WTC11 (cell line): Measurements from ENCODE around the gene CFAP92. TPM values are rescaled to one million over a fixed set of nuclear protein-coding genes. Genes with fewer than 3 reads are reported as not detected.

Experiments
- ATAC-seq: fragments of 200-7000 bp; cut with Tn5 transposase; 2 replicates; pipeline ENCODE4 v1.10.0; 2021; ENCODE audit warnings: mild to moderate bottlenecking, moderate library complexity
- CTCF ChIA-PET: fragments of 300-600 bp; sonication (Branson Sonifier 250); formaldehyde crosslinking; loops from one replicate; lab custom pipeline; 2021; ENCODE audit warnings: antibody characterized with exemption; lab: Charles Lee
- POLR2A ChIA-PET: fragments of 350-600 bp; sonication (Branson Sonifier 250); formaldehyde crosslinking; loops from one replicate; lab custom pipeline; 2021; ENCODE audit warnings: antibody characterized with exemption; lab: Charles Lee
- DNase-seq: peaks from one replicate; pipeline ENCODE4 v3.0.0; 2021; ENCODE audit warnings: low spot score
- H3K27ac Mint-ChIP-seq: 2 replicates; pipeline ENCODE4 v1.8.0; 2021; ENCODE audit warnings: mixed read lengths
- H3K27me3 Mint-ChIP-seq: 2 replicates; pipeline ENCODE4 v1.8.0; 2021; ENCODE audit warnings: low read depth, mild to moderate bottlenecking, moderate library complexity, mixed read lengths
- H3K36me3 Mint-ChIP-seq: 2 replicates; pipeline ENCODE4 v1.8.0; 2021; ENCODE audit warnings: mixed read lengths
- H3K4me1 Mint-ChIP-seq: 2 replicates; pipeline ENCODE4 v1.8.0; 2022; ENCODE audit warnings: mixed read lengths
- H3K4me3 Mint-ChIP-seq: 2 replicates; pipeline ENCODE4 v1.8.0; 2021; ENCODE audit warnings: mild to moderate bottlenecking, moderate library complexity, mixed read lengths
- H3K9me3 Mint-ChIP-seq: 2 replicates; pipeline ENCODE4 v1.8.0; 2021; ENCODE audit warnings: mixed read lengths
- FOXP1 ChIP-seq: sonication (generic); formaldehyde crosslinking; IDR thresholded peaks from 2 replicates; pipeline ENCODE4 v1.8.0; 2022; ENCODE audit warnings: missing genetic modification reagents, mild to moderate bottlenecking, moderate library complexity, borderline replicate concordance
- FOXP4 ChIP-seq: sonication (generic); formaldehyde crosslinking; IDR thresholded peaks from 2 replicates; pipeline ENCODE4 v1.8.0; 2022; ENCODE audit warnings: mild to moderate bottlenecking, missing genetic modification reagents
- GRHL2 ChIP-seq: fragments of 250-450 bp; sonication (Bioruptor Pico); IDR thresholded peaks from 2 replicates; pipeline ENCODE4 v1.8.0; 2022; ENCODE audit warnings: mild to moderate bottlenecking, moderate library complexity; ENCODE audit not compliant: insufficient replicate concordance, severe bottlenecking
- HMGA2 ChIP-seq: fragments of 250-450 bp; sonication (Bioruptor Pico); IDR thresholded peaks from 2 replicates; pipeline ENCODE4 v1.4.0; 2021; ENCODE audit warnings: mild to moderate bottlenecking, moderate library complexity
- JAZF1 ChIP-seq: fragments of 250-450 bp; sonication (Bioruptor Pico); IDR thresholded peaks from 2 replicates; pipeline ENCODE4 v1.9.0; 2021; ENCODE audit warnings: moderate library complexity, mild to moderate bottlenecking, inconsistent platforms
- NFE2L1 ChIP-seq: sonication (generic); formaldehyde crosslinking; IDR thresholded peaks from 2 replicates; pipeline ENCODE4 v1.8.1; 2023; ENCODE audit warnings: missing genetic modification reagents
- USF1 ChIP-seq: sonication (generic); formaldehyde crosslinking; IDR thresholded peaks from 2 replicates; pipeline ENCODE4 v1.8.0; 2022; ENCODE audit warnings: mild to moderate bottlenecking, missing genetic modification reagents
- ZMAT4 ChIP-seq: fragments of 250-450 bp; sonication (Bioruptor Pico); IDR thresholded peaks from 2 replicates; pipeline ENCODE4 v1.9.0; 2021; ENCODE audit warnings: mild to moderate bottlenecking
- total RNA-seq: library from RNA; stranded (reverse); gene quantifications from 3 replicates; pipeline ENCODE4 v1.2.3, GENCODE V29; 2021
- TF ChIP-seq, protein P1 (sequence below): sonication (generic); formaldehyde crosslinking; conservative IDR thresholded peaks from 2 replicates; pipeline ENCODE4 v1.8.1; 2022; ENCODE audit warnings: mild to moderate bottlenecking, missing genetic modification reagents
- TF ChIP-seq, protein P2 (sequence below): sonication (generic); formaldehyde crosslinking; IDR thresholded peaks from 2 replicates; pipeline ENCODE4 v1.8.1; 2022; ENCODE audit warnings: mild to moderate bottlenecking, missing genetic modification reagents, moderate library complexity, borderline replicate concordance
- TF ChIP-seq, protein P3 (sequence below): sonication (generic); formaldehyde crosslinking; IDR thresholded peaks from 2 replicates; pipeline ENCODE4 v1.8.0; 2022; ENCODE audit warnings: mild to moderate bottlenecking, missing genetic modification reagents

CFAP92 gene
- total RNA-seq, 1 experiment from 2014 or later: 2.9 TPM

GRCh38 chr3:128987302-128988100, 6.4 kb downstream of the CFAP92 start:
- H3K9me3 Mint-ChIP-seq: no peaks in the 10 kb centered on the region
- CTCF ChIA-PET: interaction anchor here (7.3 kb wide), 1 partner anchor 17 kb away, joined by 38 read pairs; no protein-coding TSS in a partner anchor

GRCh38 chr3:128984596-128984995, 9.3 kb downstream of the CFAP92 start:
- Mint-ChIP-seq H3K4me1 (peaks cover 7% of the 10 kb centered on the region), H3K4me3 (no peak overlapping the region), H3K9me3 (no peaks in the 10 kb centered on the region), H3K27me3 (peaks cover 2% of the 10 kb centered on the region; the same call in 1 of the 2 replicates), H3K27ac (no peak overlapping the region), H3K36me3 (no peaks in the 10 kb centered on the region)
- TF ChIP-seq USF1 (CRISPR knock-in tag) (no peak), ZMAT4 (CRISPR knock-in tag) (no peak), FOXP4 (no peak)
- TF ChIP-seq, protein P1, sequence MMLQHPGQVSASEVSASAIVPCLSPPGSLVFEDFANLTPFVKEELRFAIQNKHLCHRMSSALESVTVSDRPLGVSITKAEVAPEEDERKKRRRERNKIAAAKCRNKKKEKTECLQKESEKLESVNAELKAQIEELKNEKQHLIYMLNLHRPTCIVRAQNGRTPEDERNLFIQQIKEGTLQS (CRISPR knock-in tag): no peak
- TF ChIP-seq, protein P2, sequence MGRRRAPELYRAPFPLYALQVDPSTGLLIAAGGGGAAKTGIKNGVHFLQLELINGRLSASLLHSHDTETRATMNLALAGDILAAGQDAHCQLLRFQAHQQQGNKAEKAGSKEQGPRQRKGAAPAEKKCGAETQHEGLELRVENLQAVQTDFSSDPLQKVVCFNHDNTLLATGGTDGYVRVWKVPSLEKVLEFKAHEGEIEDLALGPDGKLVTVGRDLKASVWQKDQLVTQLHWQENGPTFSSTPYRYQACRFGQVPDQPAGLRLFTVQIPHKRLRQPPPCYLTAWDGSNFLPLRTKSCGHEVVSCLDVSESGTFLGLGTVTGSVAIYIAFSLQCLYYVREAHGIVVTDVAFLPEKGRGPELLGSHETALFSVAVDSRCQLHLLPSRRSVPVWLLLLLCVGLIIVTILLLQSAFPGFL: no peak
- no peak for ATAC-seq
- POLR2A ChIA-PET: no interaction called here
- CTCF ChIA-PET: interaction anchor here (1.1 to 7.3 kb wide), 2 partner anchors 14 kb away, joined by 4 to 38 read pairs; no protein-coding TSS in a partner anchor
- DNase-seq: no peak

More at GRCh38 chr3:128987302-128988100, 6.4 kb downstream of the CFAP92 start:
- DNase-seq: no peak
- no peak overlapping the region for H3K4me3 Mint-ChIP-seq
- TF ChIP-seq FOXP1 (CRISPR knock-in tag): no peak
- peaks cover 7% of the 10 kb centered on the region for H3K4me1 Mint-ChIP-seq
- no peak overlapping the region for H3K27ac Mint-ChIP-seq
- no peaks in the 10 kb centered on the region for H3K36me3 Mint-ChIP-seq
- POLR2A ChIA-PET: no interaction called here
- ATAC-seq: no peak
- peaks cover 17% of the 10 kb centered on the region for H3K27me3 Mint-ChIP-seq

DNA sequence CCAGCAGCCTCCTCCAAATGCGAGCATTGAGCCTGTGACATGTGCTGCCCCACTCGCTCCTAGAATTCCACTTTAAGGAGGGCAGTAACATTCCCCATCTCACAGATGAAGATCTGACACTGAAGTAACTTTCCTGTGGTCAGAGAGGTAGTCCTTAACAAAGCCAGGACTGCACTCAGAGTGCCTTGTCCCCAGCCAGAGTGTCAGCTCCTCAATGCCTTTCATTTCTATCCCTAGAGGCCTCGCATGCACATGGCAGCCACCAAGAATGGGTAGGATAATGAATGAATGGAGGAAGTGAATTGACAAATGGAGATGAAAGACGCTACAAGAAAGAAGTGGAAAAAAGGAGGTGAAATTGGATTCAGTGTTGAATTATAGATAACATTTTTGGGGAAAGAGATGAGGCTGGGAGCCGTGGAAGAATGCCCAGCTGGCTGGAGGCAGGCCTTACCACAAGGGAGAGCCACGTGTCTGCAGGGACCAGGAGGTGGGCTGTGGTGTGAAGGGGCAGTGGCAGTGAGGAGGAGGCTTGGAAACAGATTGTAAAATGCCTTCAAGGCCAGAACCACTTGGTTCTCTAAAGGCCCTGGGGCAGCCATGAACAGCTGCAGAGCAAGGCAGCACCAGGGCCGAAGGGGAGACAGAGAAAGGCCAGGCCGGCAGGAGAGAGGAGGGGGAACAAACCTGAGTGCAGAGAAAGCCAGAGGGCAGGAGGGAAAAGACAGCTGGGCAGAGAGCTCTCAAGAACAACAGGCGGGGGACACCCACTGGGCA, 10.4 kb downstream of the CFAP92 start:
- ChIA-PET CTCF (interaction anchor here (1.1 to 7.3 kb wide), 4 partner anchors 10 to 70 kb away, joined by 4 to 38 read pairs (median 8); partner anchors contain the start of gene CFAP92), POLR2A (no interaction called here)
- ATAC-seq (peak; percentile 34; the same call in 1 of the 2 replicates), DNase-seq (no peak)
- Mint-ChIP-seq H3K9me3 (no peaks in the 10 kb centered on the region), H3K27ac (peak overlapping the region; percentile 2; the same call in 1 of the 2 replicates), H3K27me3 (peaks cover 2% of the 10 kb centered on the region; the same call in 1 of the 2 replicates), H3K4me1 (peaks cover 7% of the 10 kb centered on the region), H3K36me3 (no peaks in the 10 kb centered on the region), H3K4me3 (no peak overlapping the region)
- TF ChIP-seq, protein P1 (CRISPR knock-in tag): no peak
- TF ChIP-seq NFE2L1 (CRISPR knock-in tag): no peak

GRCh38 chr3:128975276-128975675, 18.6 kb downstream of the CFAP92 start:
- Mint-ChIP-seq H3K27me3 (no peaks in the 10 kb centered on the region; the same call in 1 of the 2 replicates), H3K4me1 (no peaks in the 10 kb centered on the region), H3K27ac (no peak overlapping the region), H3K9me3 (no peaks in the 10 kb centered on the region), H3K4me3 (no peak overlapping the region), H3K36me3 (no peaks in the 10 kb centered on the region)
- ATAC-seq: no peak
- no peak for TF ChIP-seq HMGA2 (CRISPR knock-in tag)
- TF ChIP-seq, protein P3, sequence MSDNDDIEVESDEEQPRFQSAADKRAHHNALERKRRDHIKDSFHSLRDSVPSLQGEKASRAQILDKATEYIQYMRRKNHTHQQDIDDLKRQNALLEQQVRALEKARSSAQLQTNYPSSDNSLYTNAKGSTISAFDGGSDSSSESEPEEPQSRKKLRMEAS (CRISPR knock-in tag): no peak
- no peak for TF ChIP-seq JAZF1 (CRISPR knock-in tag)
- TF ChIP-seq GRHL2: no peak
- no peak for TF ChIP-seq USF1 (CRISPR knock-in tag)
- ChIA-PET POLR2A (no interaction called here), CTCF (no interaction called here)
- no peak for DNase-seq
